SH-SY5Y (cell line): ENCODE results near the gene AHSP.

Experiments used
- GATA2 ChIP-seq: IDR thresholded peaks from 2 replicates; pipeline ENCODE4 v1.6.1; 2011; ENCODE audit warnings: mild to moderate bottlenecking, low read depth, low read length
- GATA3 ChIP-seq: IDR thresholded peaks from 2 replicates; pipeline ENCODE4 v1.6.1; 2011; ENCODE audit warnings: low read depth, mild to moderate bottlenecking, low read length, moderate library complexity

DNA sequence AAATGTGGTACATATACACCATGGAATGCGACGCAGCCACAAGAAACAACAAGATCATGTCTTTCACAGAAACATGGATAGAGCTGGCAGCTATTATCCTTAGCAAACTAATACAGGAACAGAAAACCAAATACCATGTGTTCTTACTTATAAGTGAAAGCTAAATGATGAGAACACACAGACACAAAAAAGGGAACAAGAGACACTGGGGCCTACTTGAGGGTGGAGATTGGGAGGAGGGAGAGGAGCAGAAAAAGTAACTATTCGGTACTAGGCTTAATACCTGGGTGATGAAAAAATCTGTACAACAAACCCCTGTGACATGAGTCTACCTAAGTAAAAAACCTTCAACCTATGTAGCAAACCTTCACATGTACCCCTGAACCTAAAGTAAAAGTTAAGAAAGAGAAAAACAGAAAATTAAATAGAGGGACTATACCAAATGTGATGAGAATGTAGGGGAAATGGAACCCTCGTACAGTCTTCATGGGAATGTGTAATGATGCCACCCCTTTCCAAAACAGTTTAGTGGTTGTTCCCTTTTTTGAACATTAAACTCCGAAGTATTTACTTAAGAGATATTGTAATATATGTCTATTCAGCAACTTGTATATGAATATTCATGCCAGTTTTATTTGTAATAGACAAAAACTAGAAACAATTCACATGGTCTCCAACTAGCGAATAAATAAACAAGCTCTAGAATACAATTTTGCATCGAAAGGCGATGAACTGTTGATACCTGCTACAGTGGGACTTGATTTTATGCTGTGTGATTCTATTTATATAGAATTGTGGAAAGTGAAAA, 33.9 kb downstream of the AHSP start:
- TF ChIP-seq GATA2: no peak
- TF ChIP-seq GATA3: no peak
